GM12878 (cell line): Measurements from ENCODE around the gene RADX. TPM values are rescaled to one million over a fixed set of nuclear protein-coding genes. Genes with fewer than 3 reads are reported as not detected.

Experiments
- IKZF1 ChIP-seq: fragments of 450-650 bp; conservative IDR thresholded peaks from 2 replicates; pipeline ENCODE4 v1.6.1; 2017; ENCODE audit warnings: antibody characterized with exemption, mild to moderate bottlenecking
- NFIC ChIP-seq: IDR thresholded peaks from 2 replicates; pipeline ENCODE4 v1.6.1; 2012; ENCODE audit warnings: low read depth, mild to moderate bottlenecking, inconsistent platforms, low read length, moderate library complexity
- NKRF ChIP-seq: fragments of 450-650 bp; conservative IDR thresholded peaks from 2 replicates; pipeline ENCODE4 v1.6.1; 2017; ENCODE audit warnings: mild to moderate bottlenecking, moderate library complexity
- NR2C2 ChIP-seq: IDR thresholded peaks from 2 replicates; pipeline ENCODE4 v1.6.1; 2011; ENCODE audit warnings: borderline replicate concordance, low read depth; ENCODE audit not compliant: control insufficient read depth, insufficient read length
- PKNOX1 ChIP-seq: fragments of 450-650 bp; IDR thresholded peaks from 2 replicates; pipeline ENCODE4 v1.6.1; 2016; ENCODE audit warnings: mild to moderate bottlenecking
- RELA ChIP-seq: fragments of 450-650 bp; IDR thresholded peaks from 2 replicates; pipeline ENCODE4 v1.8.0; 2014; ENCODE audit warnings: borderline replicate concordance; ENCODE audit not compliant: partially characterized antibody
- STAT3 ChIP-seq: IDR thresholded peaks from 2 replicates; pipeline ENCODE4 v1.6.1; 2011; ENCODE audit warnings: low read depth, low read length, improper control_type of control experiment
- USF1 ChIP-seq: IDR thresholded peaks from 2 replicates; pipeline ENCODE4 v1.6.1; 2011; ENCODE audit warnings: borderline replicate concordance, low read depth, mild to moderate bottlenecking, moderate library complexity, mixed read lengths, low read length; ENCODE audit not compliant: insufficient read depth; ENCODE audit errors: extremely low read length
- ZNF622 ChIP-seq: fragments of 450-650 bp; IDR thresholded peaks from 2 replicates; pipeline ENCODE4 v1.6.1; 2017; ENCODE audit warnings: mild to moderate bottlenecking, inconsistent platforms
- polyA plus RNA-seq, 11 experiments: library from polyadenylated mRNA; depleted of rRNA in 4 of 11; unstranded in 6 of 11; stranded (reverse) in 5 of 11; fragments of >200 nt; fragmentation: Nextera tagmentation in 4 of 11; fragmentation: Illumina TruSeq in 1 of 11; extraction: Ambion mirVana in 4 of 11; extraction: Trizol in 1 of 11; gene quantifications; 1 replicate in 1 of 11; 2 replicates in 10 of 11; pipeline versions ENCODE4 v1.2.1 to v1.2.3, GENCODE V29; 2011 to 2016; ENCODE audit warnings: inconsistent platforms in 2 of 11, missing spikeins in 2 of 11, low read depth in 1 of 11
- total RNA-seq, 4 experiments: library from RNA; depleted of rRNA in 3 of 4; stranded (reverse); fragments of >200 nt in 3 of 4; fragmentation: Illumina TruSeq in 1 of 4; extraction: Trizol in 1 of 4; gene quantifications; 2 replicates each; pipeline versions ENCODE4 v1.2.1 to v1.2.3, GENCODE V29; 2013 to 2021

Gene RADX
- total and polyA plus RNA-seq, 10 of the 15 experiments (the other 5 are each of a cell fraction or from before 2014, with no cell fraction given) = 4.3 to 24.2 (median 12.4) TPM

DNA sequence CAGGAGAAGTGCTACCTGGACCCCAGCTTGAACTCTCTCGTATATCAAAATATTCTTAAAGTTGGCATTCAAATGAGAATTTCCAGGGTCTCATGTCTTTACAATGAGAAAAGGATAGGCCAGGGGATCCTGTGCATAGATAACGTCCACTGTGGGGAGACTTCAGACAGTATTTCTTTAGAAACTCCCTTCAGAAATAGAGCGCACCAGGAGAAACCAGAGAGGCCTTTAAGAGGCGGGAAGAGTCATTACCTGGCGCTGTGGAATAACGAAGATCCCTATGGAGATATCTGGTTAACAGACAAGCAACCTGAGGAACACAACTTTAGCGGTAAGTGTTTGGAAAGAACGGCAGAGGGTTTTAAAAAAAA, 600 bp downstream of the RADX start (continued):
- TF ChIP-seq NR2C2 (no peak), ZNF622 (no peak), STAT3 (no peak), NFIC (no peak), PKNOX1 (no peak), RELA (no peak), NKRF (no peak), IKZF1 (no peak), USF1 (no peak)
- TF ChIP-seq, all 136 proteins: peak for 0
